HG03025 (cell line): ENCODE data around the gene COL6A3.
A peak's percentile ranks its signal among the peaks of the same experiment; 100 is the strongest.

Source experiments
- ATAC-seq: cut with Tn5 transposase; IDR thresholded peaks from one replicate; pipeline ENCODE4 v1.9.1; 2021; ENCODE audit warnings: mild to moderate bottlenecking, moderate library complexity; ENCODE audit not compliant: unreplicated experiment, low FRiP score

The COL6A3 gene

DNA sequence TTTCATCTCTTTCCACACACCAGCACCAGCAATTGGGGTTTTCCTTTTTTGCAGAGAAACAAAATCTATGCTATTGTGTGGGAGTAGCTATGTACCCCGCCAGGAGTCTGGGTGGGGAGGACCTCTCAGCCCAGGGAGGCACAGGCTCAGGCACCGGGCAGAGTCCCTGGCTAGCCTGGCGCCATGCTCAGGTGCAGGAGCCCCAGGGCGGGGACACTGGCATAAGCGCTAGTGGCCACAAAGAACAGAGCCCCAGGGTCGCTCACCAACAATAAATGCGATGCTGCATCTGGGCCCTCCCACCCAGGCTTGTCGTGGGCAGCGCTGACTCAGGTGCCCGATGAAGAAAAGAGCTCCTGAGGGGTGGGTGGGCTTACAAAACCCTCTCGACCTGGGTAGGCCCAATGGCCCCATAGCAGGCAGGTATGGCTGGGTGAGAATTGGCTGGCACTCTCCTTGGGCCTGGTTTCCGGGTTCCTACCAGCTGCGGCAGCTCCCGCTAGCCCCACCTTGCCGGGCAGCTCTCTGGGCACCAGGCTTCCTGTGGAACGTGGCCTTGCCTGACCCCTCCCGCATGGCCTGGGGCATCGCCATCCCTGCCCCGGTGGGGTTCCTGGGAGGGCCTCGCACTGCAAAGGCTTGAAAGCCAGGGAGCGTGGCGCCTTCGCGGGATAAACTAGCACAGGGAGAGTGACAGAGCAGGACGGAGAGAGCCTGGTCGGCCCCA is 31.8 kb upstream of the COL6A3 start:
- no peak for ATAC-seq

GRCh38 chr2:237444071-237444470 is 30.1 kb upstream of the COL6A3 start:
- no peak for ATAC-seq

GRCh38 chr2:237441605-237442274 is 27.8 kb upstream of the COL6A3 start:
- ATAC-seq = no peak

GRCh38 chr2:237440819-237441281 is 26.9 kb upstream of the COL6A3 start:
- ATAC-seq = no peak

- no peak for ATAC-seq
Measured at GRCh38 chr2:237438080-237438940, 24.3 kb upstream of the COL6A3 start.

DNA sequence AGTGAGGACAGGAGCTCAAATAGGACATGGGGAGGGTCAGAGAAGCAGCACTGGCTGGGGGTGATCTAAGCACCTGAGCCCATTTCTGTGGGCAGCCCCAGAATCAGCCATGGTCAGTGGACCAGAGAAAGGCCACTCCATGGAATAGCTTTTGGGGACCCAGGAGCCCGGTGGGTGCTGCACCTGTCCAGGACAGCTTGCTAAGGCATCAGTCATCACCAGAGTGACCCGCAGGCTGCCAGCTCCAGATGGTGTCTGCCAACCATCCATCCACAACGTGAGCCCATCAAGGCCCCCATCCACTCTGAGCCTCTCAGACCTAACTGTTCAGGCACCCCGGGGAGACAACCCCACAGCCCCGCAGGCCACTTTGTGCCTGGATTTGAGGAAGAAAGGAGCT is 23.6 kb upstream of the COL6A3 start:
- ATAC-seq = no peak

DNA sequence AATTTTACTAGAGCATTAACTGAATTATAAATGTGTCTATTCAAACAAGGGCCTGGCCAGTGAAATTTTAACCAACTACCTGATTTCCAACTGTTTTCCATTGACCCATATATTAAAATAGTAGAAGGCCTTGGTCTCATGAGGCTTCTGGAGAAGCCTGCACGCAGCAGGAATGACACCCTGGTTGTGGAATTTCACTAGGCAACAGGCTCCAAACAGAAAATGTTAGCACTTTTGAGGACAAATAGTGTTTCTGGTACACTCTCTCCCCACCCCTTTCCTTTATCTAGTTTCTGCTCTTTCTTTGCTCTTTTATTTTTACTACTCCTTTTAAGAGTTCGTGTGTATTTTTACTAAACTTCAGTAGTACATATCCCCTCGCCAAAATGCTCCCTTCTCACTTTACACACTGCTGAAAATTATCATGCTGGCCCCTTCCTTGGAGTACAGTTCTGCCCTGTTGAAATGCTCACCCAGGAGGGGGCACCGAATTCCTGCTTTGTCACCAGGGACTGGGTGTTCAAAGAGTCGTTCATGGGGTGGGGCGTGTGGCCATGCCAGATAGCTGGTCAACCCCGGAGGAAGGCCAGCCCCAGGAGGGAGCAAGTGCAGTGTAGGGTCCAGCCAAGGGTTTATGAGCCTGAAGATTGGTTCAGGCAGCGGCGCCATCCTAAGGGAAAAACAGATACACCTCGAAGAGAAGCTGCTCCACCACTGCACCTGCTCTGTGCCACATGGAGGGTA is 22.1 kb upstream of the COL6A3 start:
- ATAC-seq = no peak

DNA sequence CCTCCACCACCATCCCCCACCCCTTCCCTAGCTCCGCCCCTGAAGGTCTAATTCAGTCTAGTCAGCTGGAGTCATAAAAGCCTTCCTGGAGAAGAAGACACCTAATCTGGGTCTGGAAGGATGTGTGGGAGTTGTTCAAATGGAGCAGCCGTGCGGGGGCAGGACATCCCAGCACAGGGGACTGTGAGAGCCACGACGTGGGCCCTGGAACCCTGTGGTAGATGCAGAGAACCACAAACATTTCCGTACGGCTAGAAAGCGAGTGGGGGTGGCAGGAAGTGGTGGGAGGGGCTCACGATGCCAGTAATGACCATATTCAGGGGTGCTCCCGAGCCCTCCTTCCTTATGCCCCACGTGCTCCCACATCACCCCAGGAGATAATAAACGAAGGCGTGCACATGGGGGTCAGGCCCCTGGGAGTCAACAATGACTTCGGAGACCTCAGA is 20.9 kb upstream of the COL6A3 start:
- ATAC-seq = peak; percentile 74

DNA sequence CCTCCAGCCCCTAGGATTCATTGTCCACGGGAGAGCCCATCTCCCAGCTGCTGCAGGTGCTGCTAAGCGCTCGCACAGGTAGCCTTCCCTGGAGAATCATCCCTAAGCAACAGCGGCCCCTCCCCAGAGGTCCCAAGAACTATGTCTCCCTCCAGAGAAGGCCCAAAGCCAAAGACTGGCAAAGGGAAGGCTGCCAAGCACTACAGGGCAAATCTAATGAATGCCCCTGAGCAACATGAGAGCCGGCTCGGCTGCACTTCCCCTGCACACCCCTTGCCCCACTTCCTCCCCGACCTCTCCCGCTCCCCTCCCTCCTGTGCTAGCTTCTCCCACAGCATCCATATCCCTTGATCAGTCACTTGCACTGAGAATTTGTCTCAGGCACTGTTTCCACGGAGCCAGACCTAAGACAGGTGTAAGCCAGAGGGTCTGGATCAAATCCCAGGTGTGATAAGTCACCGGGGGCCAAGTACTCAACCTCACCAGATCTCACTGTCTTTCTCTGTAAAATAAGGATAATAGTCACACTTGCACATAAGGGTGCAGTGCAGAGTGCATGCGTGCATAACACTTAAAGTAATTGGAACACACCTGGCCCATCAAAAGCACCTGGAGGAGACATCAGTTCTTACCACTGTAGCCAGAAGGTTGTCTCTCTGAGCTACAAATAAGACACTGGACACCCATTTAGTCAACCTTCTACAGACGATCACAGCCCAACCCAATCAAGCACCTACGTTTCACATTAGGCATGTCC is 20.1 kb upstream of the COL6A3 start:
- no peak for ATAC-seq

- no peak for ATAC-seq
Measured at GRCh38 chr2:237432484-237433092, 18.6 kb upstream of the COL6A3 start.

GRCh38 chr2:237431837-237432236 is 17.9 kb upstream of the COL6A3 start:
- ATAC-seq = no peak

GRCh38 chr2:237431372-237431771 is 17.4 kb upstream of the COL6A3 start:
- ATAC-seq = no peak

DNA sequence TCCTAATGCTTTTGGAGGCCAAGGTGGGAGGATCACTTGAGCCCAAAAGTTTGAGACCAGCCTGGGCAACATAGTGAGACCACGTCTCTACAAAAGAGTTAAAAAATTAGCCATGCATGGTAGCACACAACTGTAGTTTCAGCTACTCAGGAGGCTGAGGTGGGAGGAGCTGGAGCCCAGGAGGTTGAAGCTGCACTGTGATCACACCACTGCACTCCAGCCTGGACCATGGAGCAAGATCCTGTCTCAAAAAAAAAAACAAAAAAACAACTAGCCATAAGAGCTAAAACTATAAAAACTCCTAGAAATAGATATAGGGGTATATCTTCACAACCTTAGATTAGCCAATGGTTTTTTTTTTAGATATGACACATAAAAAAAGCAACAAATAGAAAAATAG is 16.9 kb upstream of the COL6A3 start:
- no peak for ATAC-seq

- ATAC-seq = no peak
Measured at GRCh38 chr2:237429753-237430152, 15.8 kb upstream of the COL6A3 start.

DNA sequence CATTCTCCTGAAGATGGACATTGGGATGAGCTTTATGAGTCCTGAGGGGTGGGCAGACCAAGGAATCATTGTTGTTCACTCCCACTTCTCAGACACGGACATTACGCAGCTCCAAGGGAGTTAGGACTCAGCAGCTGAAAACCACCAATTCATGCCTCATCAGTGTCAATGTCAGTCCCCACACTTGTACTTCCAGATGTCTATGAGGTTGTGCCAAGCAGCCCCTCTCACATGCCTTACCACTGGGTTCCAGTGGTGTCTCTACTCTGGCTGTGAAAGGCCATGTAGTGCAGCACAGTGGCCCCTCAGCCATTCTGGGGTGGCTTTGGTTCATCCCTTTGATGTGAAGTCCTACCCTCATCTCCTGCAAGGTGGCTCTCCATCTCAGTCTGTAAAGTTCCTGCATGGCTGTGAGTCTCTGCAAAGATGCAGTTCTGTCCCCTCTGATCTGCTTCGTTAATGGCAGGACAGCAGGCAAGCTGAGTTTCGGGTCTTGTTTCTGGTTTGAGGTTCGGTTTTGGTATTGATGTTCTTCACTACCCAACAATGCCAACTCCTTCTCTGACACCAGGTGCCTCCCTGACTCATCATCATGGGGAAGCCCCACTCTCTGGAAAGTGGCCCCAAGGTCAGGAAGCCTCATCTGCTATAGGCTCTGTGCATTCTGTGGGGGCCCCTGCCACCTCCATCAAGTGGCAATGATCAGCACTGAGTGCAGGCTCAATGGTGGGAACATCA is 14.0 kb upstream of the COL6A3 start:
- no peak for ATAC-seq

- ATAC-seq = no peak
Measured at GRCh38 chr2:237426517-237426916, 12.6 kb upstream of the COL6A3 start.

DNA sequence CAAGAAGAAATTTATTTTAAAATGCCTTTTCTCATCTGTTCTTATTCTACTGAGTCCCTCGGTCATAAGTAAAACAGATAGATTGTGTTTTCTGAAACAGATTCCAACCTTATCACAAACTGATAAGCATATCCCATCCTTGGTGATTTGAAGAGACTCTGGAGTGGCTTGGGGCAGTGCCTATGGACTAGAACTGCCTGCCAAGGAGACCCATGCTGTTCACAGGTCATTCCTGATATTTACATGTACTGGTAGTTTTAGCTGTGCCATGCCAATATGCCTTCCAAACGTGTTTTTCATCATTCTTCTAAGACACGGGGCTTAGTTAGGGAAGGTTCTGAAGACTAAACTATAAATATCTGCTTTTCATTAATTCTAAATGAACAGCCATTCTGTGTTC is 11.4 kb upstream of the COL6A3 start:
- no peak for ATAC-seq

- ATAC-seq = no peak
Measured at GRCh38 chr2:237424544-237424943, 10.6 kb upstream of the COL6A3 start.

- no peak for ATAC-seq
Measured at GRCh38 chr2:237423891-237424290, 9.9 kb upstream of the COL6A3 start.
